ENCODE data around the gene TMC1. TPM values are rescaled to one million over a fixed set of nuclear protein-coding genes. Genes with fewer than 3 reads are reported as not detected.

TMC1 gene
- total and polyA plus RNA-seq, 2 of the 8 experiments (the other 6 are each of a cell fraction or from before 2014, with no cell fraction given) = 0.95 to 0.98 TPM

GRCh38 chr9:72816666-72817065 is 295.3 kb downstream of the TMC1 start:
- H3K9ac ChIP-seq (replicated peaks in 1 of 4; ENCODE audit: extremely low read depth in 1 of 4, low read depth in 3 of 4, low read length in 3 of 4) = no peak overlapping the region
- H4K91ac ChIP-seq (replicated peaks; ENCODE audit: insufficient read length, low read length) = no peak overlapping the region
- H3K18ac ChIP-seq (ENCODE audit: extremely low read depth, low read length) = no peak overlapping the region
- no peaks in the 10 kb centered on the region for H3K4me1 ChIP-seq (replicated peaks in 1 of 4; ENCODE audit: control insufficient read depth in 3 of 4, insufficient read depth in 4 of 4, low read length in 3 of 4)
- whole genome bisulfite sequencing, 2 experiments (ENCODE audit: extremely low coverage in 1 of 2, insufficient coverage in 1 of 2, insufficient read length in 1 of 2, insufficient replicate concordance in 2 of 2, low coverage in 1 of 2, low lambda C conversion rate in 2 of 2, missing lambda C conversion rate in 1 of 2) = 94% methylated on average over 8 of the region's 8 CpGs; no CpG with 5 or more reads in 1 of the 2 experiments
- no peak overlapping the region for H3K4ac ChIP-seq (replicated peaks; ENCODE audit: insufficient read length, low read depth, low read length)
- ChIA-PET POLR2A (ENCODE audit: partially characterized antibody) (no interaction called here), CTCF (ENCODE audit: partially characterized antibody) (no interaction called here)
- DNase-seq (ENCODE audit: low read depth in 1 of 2, low spot score in 2 of 2) (no peak), FAIRE-seq (peak; percentile 66)
- no peaks in the 10 kb centered on the region for H3K36me3 ChIP-seq (ENCODE audit: control insufficient read depth in 2 of 4, insufficient read depth in 4 of 4, low read length in 3 of 4)
- no peak overlapping the region for H4K5ac ChIP-seq (ENCODE audit: insufficient read length, low read depth, low read length)
- no peak overlapping the region for H2BK5ac ChIP-seq (ENCODE audit: low read depth, low read length)
- H3K14ac ChIP-seq (ENCODE audit: insufficient read length) = no peak overlapping the region
- no peaks in the 10 kb centered on the region for H3K79me2 ChIP-seq (ENCODE audit: control insufficient read depth in 1 of 2, insufficient read depth in 2 of 2, low read length in 2 of 2)
- no peak overlapping the region for H3K27ac ChIP-seq (ENCODE audit: low read depth, low read length)
- no peak overlapping the region for H3K4me3 ChIP-seq (ENCODE audit: extremely low read depth in 1 of 4, insufficient read depth in 2 of 4, low read depth in 3 of 4, low read length in 4 of 4)
- no peak overlapping the region for H2BK15ac ChIP-seq (ENCODE audit: low read length)
- no peak overlapping the region for H2AFZ ChIP-seq (ENCODE audit: low read length)
- no peaks in the 10 kb centered on the region for H3K79me1 ChIP-seq (ENCODE audit: low read depth, low read length)
- H4K20me1 ChIP-seq (replicated peaks in 1 of 2; ENCODE audit: control insufficient read depth in 1 of 2, insufficient read depth in 2 of 2, low read length in 2 of 2) = no peaks in the 10 kb centered on the region
- no peaks in the 10 kb centered on the region for H3K23me2 ChIP-seq (ENCODE audit: low read depth, low read length)
- no peak overlapping the region for H2BK20ac ChIP-seq (ENCODE audit: low read length)
- H3K9me3 ChIP-seq (ENCODE audit: insufficient read depth in 2 of 2, low read depth in 1 of 2, low read length in 1 of 2) = no peaks in the 10 kb centered on the region
- H2BK12ac ChIP-seq (ENCODE audit: low read depth, low read length) = no peak overlapping the region
- TF ChIP-seq RNF2 (IDR thresholded peaks at IDR 0.05; ENCODE audit: borderline replicate concordance, low read depth, low read length, missing control alignments, poor library complexity, severe bottlenecking) (no peak), SP1 (IDR thresholded peaks at IDR 0.05; ENCODE audit: low read depth, low read length) (no peak), ASH2L (IDR thresholded peaks at IDR 0.05; ENCODE audit: low read length) (no peak), JUN (IDR thresholded peaks at IDR 0.05; ENCODE audit: low read depth, low read length) (no peak), FOSL1 (IDR thresholded peaks at IDR 0.05; ENCODE audit: insufficient read depth, low read depth, low read length) (no peak), YY1 (IDR thresholded peaks at IDR 0.05; ENCODE audit: low read depth, low read length) (no peak), TAF7 (optimal IDR thresholded peaks at IDR 0.05; ENCODE audit: borderline replicate concordance, low read depth, low read length) (no peak), CREB1 (IDR thresholded peaks at IDR 0.05) (no peak), EZH2 (IDR thresholded peaks at IDR 0.05; ENCODE audit: low read depth, low read length, severe bottlenecking) (no peak)
- no peak overlapping the region for H4K8ac ChIP-seq (ENCODE audit: extremely low read depth, insufficient read depth, low read length)
- H2AK5ac ChIP-seq (ENCODE audit: low read depth, low read length) = no peak overlapping the region
- no peak overlapping the region for H3K4me2 ChIP-seq (ENCODE audit: insufficient read depth in 1 of 2, low read depth in 2 of 2, low read length in 2 of 2)
- H2BK120ac ChIP-seq (replicated peaks; ENCODE audit: low read depth, low read length) = no peak overlapping the region
- no peaks in the 10 kb centered on the region for H3K27me3 ChIP-seq (replicated peaks in 1 of 4; ENCODE audit: control insufficient read depth in 3 of 4, extremely low read depth in 1 of 4, insufficient read depth in 3 of 4, low read length in 3 of 4)
- no peak overlapping the region for H3K56ac ChIP-seq (replicated peaks; ENCODE audit: insufficient read length, low read depth, low read length)
- no peak overlapping the region for H3K23ac ChIP-seq (ENCODE audit: insufficient read length)

All from H1 (cell line).